Prostate gland (tissue), 2 donors: ENCODE measurements around the gene ASIC1.

Experiments
- POLR2AphosphoS5 ChIP-seq: sonication (generic); formaldehyde crosslinking; IDR thresholded peaks from one replicate; pipeline ENCODE4 v1.6.1; 2017; ENCODE audit warnings: antibody characterized with exemption
- TF ChIP-seq, protein P1 (sequence below), 4 experiments: fragments of 200-600 bp in 2 of 4; fragments of 450-650 bp in 2 of 4; sonication (generic) in 2 of 4; IDR thresholded peaks; 1 replicate in 3 of 4; 2 replicates in 1 of 4; pipeline ENCODE4 v1.5.1; 2016 to 2019; ENCODE audit warnings: antibody characterized with exemption in 4 of 4, mild to moderate bottlenecking in 2 of 4, moderate library complexity in 2 of 4

- TF ChIP-seq, protein P1, sequence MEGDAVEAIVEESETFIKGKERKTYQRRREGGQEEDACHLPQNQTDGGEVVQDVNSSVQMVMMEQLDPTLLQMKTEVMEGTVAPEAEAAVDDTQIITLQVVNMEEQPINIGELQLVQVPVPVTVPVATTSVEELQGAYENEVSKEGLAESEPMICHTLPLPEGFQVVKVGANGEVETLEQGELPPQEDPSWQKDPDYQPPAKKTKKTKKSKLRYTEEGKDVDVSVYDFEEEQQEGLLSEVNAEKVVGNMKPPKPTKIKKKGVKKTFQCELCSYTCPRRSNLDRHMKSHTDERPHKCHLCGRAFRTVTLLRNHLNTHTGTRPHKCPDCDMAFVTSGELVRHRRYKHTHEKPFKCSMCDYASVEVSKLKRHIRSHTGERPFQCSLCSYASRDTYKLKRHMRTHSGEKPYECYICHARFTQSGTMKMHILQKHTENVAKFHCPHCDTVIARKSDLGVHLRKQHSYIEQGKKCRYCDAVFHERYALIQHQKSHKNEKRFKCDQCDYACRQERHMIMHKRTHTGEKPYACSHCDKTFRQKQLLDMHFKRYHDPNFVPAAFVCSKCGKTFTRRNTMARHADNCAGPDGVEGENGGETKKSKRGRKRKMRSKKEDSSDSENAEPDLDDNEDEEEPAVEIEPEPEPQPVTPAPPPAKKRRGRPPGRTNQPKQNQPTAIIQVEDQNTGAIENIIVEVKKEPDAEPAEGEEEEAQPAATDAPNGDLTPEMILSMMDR (IDR thresholded peaks at IDR 0.05), result no peak
- TF ChIP-seq POLR2AphosphoS5, result no peak
These were observed 70.2 kb downstream of the ASIC1 start for GRCh38 chr12:50127546-50127945.
